Keratinocyte (primary cell): ENCODE data around the gene ALOX12B.

Source experiments
- EZH2 ChIP-seq: IDR thresholded peaks from one replicate; pipeline ENCODE4 v1.6.1; 2012; ENCODE audit warnings: inconsistent platforms, mild to moderate bottlenecking, low read length, moderate library complexity
- TF ChIP-seq, protein P1 (sequence below), 3 experiments: IDR thresholded peaks in 1 of 3; conservative IDR thresholded peaks in 1 of 3; optimal IDR thresholded peaks in 1 of 3; 2 replicates in 2 of 3; 3 replicates in 1 of 3; pipeline versions ENCODE3 to v1.5.1; 2011; ENCODE audit warnings: low read length in 3 of 3, mild to moderate bottlenecking in 3 of 3, moderate library complexity in 2 of 3, control low read depth in 1 of 3, inconsistent platforms in 1 of 3; ENCODE audit not compliant: insufficient read depth in 2 of 3; ENCODE audit errors: extremely low read depth in 1 of 3

DNA sequence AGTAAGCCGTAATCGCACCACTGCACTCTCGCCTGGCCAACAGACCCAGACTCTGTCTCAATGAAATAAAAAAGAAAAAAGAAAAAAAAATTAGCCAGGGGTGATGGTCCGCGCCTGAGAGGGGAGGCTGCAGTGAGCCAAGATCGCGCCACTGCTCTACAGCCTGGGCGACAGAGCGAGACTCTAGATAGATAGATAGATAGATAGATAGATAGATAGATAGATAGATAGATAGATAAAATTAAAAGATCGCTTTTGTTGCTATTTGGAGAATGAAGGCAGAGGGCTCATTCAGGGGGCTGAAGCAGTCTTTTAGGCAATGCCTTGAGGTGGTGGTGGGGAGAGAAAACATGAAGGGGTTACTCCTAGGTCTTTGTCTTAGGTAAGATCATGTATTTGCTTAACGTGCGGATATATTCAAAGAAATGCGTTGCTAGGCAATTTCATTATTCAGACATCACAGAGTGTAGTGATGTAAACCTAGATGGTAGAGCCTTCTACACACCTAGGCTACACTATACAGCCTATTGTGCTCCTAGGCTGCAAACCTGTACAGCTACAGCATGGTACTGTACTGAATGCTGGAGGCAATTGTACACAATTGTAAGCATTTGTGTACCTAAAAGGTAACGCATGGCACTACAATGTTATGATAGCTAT is 40.7 kb upstream of the ALOX12B start:
- no peak for TF ChIP-seq EZH2
- TF ChIP-seq, protein P1, sequence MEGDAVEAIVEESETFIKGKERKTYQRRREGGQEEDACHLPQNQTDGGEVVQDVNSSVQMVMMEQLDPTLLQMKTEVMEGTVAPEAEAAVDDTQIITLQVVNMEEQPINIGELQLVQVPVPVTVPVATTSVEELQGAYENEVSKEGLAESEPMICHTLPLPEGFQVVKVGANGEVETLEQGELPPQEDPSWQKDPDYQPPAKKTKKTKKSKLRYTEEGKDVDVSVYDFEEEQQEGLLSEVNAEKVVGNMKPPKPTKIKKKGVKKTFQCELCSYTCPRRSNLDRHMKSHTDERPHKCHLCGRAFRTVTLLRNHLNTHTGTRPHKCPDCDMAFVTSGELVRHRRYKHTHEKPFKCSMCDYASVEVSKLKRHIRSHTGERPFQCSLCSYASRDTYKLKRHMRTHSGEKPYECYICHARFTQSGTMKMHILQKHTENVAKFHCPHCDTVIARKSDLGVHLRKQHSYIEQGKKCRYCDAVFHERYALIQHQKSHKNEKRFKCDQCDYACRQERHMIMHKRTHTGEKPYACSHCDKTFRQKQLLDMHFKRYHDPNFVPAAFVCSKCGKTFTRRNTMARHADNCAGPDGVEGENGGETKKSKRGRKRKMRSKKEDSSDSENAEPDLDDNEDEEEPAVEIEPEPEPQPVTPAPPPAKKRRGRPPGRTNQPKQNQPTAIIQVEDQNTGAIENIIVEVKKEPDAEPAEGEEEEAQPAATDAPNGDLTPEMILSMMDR (optimal IDR thresholded peaks at IDR 0.05 in 1 of 3, IDR thresholded peaks at IDR 0.05 in 1 of 3, conservative IDR thresholded peaks at IDR 0.05 in 1 of 3; ENCODE audit: extremely low read depth in 1 of 3, insufficient read depth in 2 of 3, low read length in 3 of 3), result no peak
